ENCODE results near the gene NRBF2. TPM values are rescaled to one million over a fixed set of nuclear protein-coding genes. Genes with fewer than 3 reads are reported as not detected.

NRBF2 gene
- total RNA-seq, 1 experiment from 2014 or later = 24.9 TPM

- no peak for TF ChIP-seq CTCF (IDR thresholded peaks at IDR 0.05; ENCODE audit: unreplicated experiment)
- CTCF ChIA-PET = no interaction called here
- intact Hi-C loops (cut with micrococcal nuclease; ENCODE audit: unreplicated experiment) = no loop called here
- Mint-ChIP-seq H3K36me3 (ENCODE audit: insufficient read depth, unreplicated experiment) (peaks cover 59% of the 10 kb centered on the region), H3K4me3 (ENCODE audit: low read depth, unreplicated experiment) (no peak overlapping the region), H3K9me3 (ENCODE audit: low read depth, unreplicated experiment) (no peaks in the 10 kb centered on the region), H3K4me1 (ENCODE audit: low read depth, unreplicated experiment) (no peaks in the 10 kb centered on the region), H3K27ac (ENCODE audit: unreplicated experiment) (no peak overlapping the region), H3K27me3 (ENCODE audit: unreplicated experiment) (no peaks in the 10 kb centered on the region)
- no peak for DNase-seq
- BruUV-seq (replicated peaks) = no TSS peak
These were observed 40.5 kb downstream of the NRBF2 start for GRCh38 chr10:63173468-63174232.

- Mint-ChIP-seq H3K27ac (ENCODE audit: unreplicated experiment) (no peak overlapping the region), H3K36me3 (ENCODE audit: insufficient read depth, unreplicated experiment) (peaks cover 50% of the 10 kb centered on the region), H3K27me3 (ENCODE audit: unreplicated experiment) (no peaks in the 10 kb centered on the region), H3K4me3 (ENCODE audit: low read depth, unreplicated experiment) (no peak overlapping the region), H3K9me3 (ENCODE audit: low read depth, unreplicated experiment) (no peaks in the 10 kb centered on the region), H3K4me1 (ENCODE audit: low read depth, unreplicated experiment) (no peaks in the 10 kb centered on the region)
- CTCF ChIA-PET = no interaction called here
- intact Hi-C loops (cut with micrococcal nuclease; ENCODE audit: unreplicated experiment) = no loop called here
- DNase-seq = no peak
- no peak for TF ChIP-seq CTCF (IDR thresholded peaks at IDR 0.05; ENCODE audit: unreplicated experiment)
- BruUV-seq (replicated peaks) = no TSS peak
These were observed 42.4 kb downstream of the NRBF2 start for GRCh38 chr10:63175534-63175933.

GRCh38 chr10:63192826-63193225 is 59.7 kb downstream of the NRBF2 start:
- Mint-ChIP-seq H3K9me3 (ENCODE audit: low read depth, unreplicated experiment) (no peaks in the 10 kb centered on the region), H3K27ac (ENCODE audit: unreplicated experiment) (no peak overlapping the region), H3K36me3 (ENCODE audit: insufficient read depth, unreplicated experiment) (peaks cover 68% of the 10 kb centered on the region), H3K4me3 (ENCODE audit: low read depth, unreplicated experiment) (no peak overlapping the region), H3K27me3 (ENCODE audit: unreplicated experiment) (no peaks in the 10 kb centered on the region), H3K4me1 (ENCODE audit: low read depth, unreplicated experiment) (no peaks in the 10 kb centered on the region)
- DNase-seq = no peak
- BruUV-seq (replicated peaks) = no TSS peak
- CTCF ChIA-PET = no interaction called here
- TF ChIP-seq CTCF (IDR thresholded peaks at IDR 0.05; ENCODE audit: unreplicated experiment) = no peak
- intact Hi-C loops (cut with micrococcal nuclease; ENCODE audit: unreplicated experiment) = no loop called here

GRCh38 chr10:63197344-63198092 is 64.4 kb downstream of the NRBF2 start:
- no peak overlapping the region for H3K27ac Mint-ChIP-seq (ENCODE audit: unreplicated experiment)
- no peaks in the 10 kb centered on the region for H3K4me1 Mint-ChIP-seq (ENCODE audit: low read depth, unreplicated experiment)
- H3K4me3 Mint-ChIP-seq (ENCODE audit: low read depth, unreplicated experiment) = no peak overlapping the region
- H3K9me3 Mint-ChIP-seq (ENCODE audit: low read depth, unreplicated experiment) = no peaks in the 10 kb centered on the region
- peaks cover 48% of the 10 kb centered on the region for H3K36me3 Mint-ChIP-seq (ENCODE audit: insufficient read depth, unreplicated experiment)
- no peak for DNase-seq
- no peak for TF ChIP-seq CTCF (IDR thresholded peaks at IDR 0.05; ENCODE audit: unreplicated experiment)
- CTCF ChIA-PET = interaction anchor here (0.6 kb wide), 1 partner anchor 442 kb away, joined by 4 read pairs; no protein-coding TSS in a partner anchor
- H3K27me3 Mint-ChIP-seq (ENCODE audit: unreplicated experiment) = no peaks in the 10 kb centered on the region
- BruUV-seq (replicated peaks) = no TSS peak
- intact Hi-C loops (cut with micrococcal nuclease; ENCODE audit: unreplicated experiment) = no loop called here

Data from Calu3 (cell line).